ENCODE results near the gene LTBP3. TPM values are rescaled to one million over a fixed set of nuclear protein-coding genes. Genes with fewer than 3 reads are reported as not detected.
A peak's percentile ranks its signal among the peaks of the same experiment; 100 is the strongest.

LTBP3 gene
- total and polyA plus RNA-seq, 9 donors, result 35.9 to 292 (median 188) TPM

GRCh38 chr11:65542738-65543390, 15.3 kb downstream of the LTBP3 start:
- no peak for DNase-seq
- H3K4me3 ChIP-seq, result no peak overlapping the region
- no peak overlapping the region for H3K27ac ChIP-seq
- TF ChIP-seq CTCF (IDR thresholded peaks at IDR 0.05) (no peak), POLR2A (IDR thresholded peaks at IDR 0.05) (no peak)
- H3K4me1 ChIP-seq (ENCODE audit: insufficient read depth), result peaks cover 8% of the 10 kb centered on the region
- no peaks in the 10 kb centered on the region for H3K36me3 ChIP-seq
- intact Hi-C loops (cut with DNase I), result loop anchor here in 2 of 4 donors (2.0 to 5.0 kb wide), 2 partner anchors 14 to 69 kb away; partner anchors contain the start of gene MAP3K11 (in 1 of the 2)
- no peaks in the 10 kb centered on the region for H3K27me3 ChIP-seq
- no peaks in the 10 kb centered on the region for H3K9me3 ChIP-seq
- 87 to 94% (median 93%) methylated on average over 3 of the region's 3 CpGs for WGBS, 3 donors

DNA sequence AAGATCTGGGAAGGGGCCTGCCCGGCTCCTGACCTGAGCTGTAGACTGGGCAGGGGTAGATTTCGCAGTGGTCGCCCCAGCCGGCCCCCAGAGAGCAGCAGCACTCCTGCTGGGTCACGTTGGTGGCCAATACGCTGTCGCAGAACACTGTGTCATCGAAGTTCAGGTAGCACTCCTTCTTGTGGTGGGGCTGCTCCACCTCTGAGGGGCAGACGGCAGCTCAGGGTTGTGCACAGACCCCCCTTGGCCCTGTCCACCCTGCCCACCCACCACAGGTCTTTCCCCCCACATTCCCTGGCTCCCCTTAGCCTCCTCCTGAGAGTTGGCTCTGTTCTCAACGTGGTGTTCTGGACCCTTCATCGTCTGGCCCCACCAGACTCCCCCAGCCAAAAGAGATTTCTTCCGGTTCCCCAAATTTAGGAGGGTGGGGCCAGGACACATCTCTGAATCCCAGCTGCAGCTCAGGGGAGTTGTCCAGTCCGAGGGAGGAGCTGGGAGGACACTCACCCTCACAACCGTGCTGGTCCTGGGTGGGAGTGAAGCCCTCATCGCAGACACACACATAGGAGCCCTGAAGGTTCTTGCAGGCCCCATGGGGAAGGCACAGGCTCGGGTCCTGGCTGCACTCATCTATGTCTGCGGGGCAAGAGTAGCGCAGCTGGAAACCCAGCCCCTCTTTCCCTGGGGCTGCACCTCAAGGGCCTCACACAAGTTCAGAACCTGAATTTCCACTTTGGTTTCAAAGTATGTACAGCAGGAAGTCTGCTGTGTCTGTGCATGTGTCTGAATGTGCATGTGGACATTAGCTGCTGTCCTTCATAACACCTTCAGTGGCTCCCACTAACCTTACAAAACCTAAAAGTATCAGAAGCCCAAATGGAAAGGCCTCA, 16.8 kb downstream of the LTBP3 start:
- Histone ChIP-seq H3K9me3 (no peaks in the 10 kb centered on the region), H3K4me3 (peak overlapping the region; percentile 51), H3K27me3 (no peaks in the 10 kb centered on the region), H3K27ac (peak overlapping the region; percentile 84 to 86), H3K4me1 (ENCODE audit: insufficient read depth) (peaks cover 8% of the 10 kb centered on the region), H3K36me3 (no peaks in the 10 kb centered on the region)
- DNase-seq, result peak in 1 of 5 donors; percentile 40
- WGBS, 3 donors, result 35 to 47% (median 41%) methylated on average over 18 of the region's 18 CpGs
- TF ChIP-seq POLR2A (IDR thresholded peaks at IDR 0.05) (no peak), CTCF (IDR thresholded peaks at IDR 0.05) (no peak)
- intact Hi-C loops (cut with DNase I), result loop anchor here in 1 of 4 donors (2.0 to 5.0 kb wide), 2 partner anchors 31 to 71 kb away; partner anchors contain the start of genes FAM89B and MAP3K11

- TF ChIP-seq CTCF (IDR thresholded peaks at IDR 0.05) (peak; percentile 71 to 97 (median 92)), EP300 (IDR thresholded peaks at IDR 0.05) (peak; percentile 50), POLR2A (IDR thresholded peaks at IDR 0.05) (peak; percentile 21)
- Histone ChIP-seq H3K27ac (peak overlapping the region; percentile 84 to 86), H3K27me3 (no peaks in the 10 kb centered on the region), H3K36me3 (no peaks in the 10 kb centered on the region), H3K4me3 (peak overlapping the region; percentile 51), H3K9me3 (no peaks in the 10 kb centered on the region), H3K4me1 (ENCODE audit: insufficient read depth) (peaks cover 8% of the 10 kb centered on the region)
- DNase-seq, result peak; percentile 89 to 96 (median 93)
- intact Hi-C loops (cut with DNase I), result loop anchor here in 2 of 4 donors (1.0 to 5.0 kb wide), 4 partner anchors 31 to 72 kb away; partner anchors contain the start of genes FAM89B (in 1 of the 2) and MAP3K11 (in 1 of the 2)
- WGBS, 3 donors, result 1 to 2% (median 1%) methylated on average over 29 to 78 of the region's 78 CpGs
Measured at GRCh38 chr11:65540290-65541092, 17.7 kb downstream of the LTBP3 start.
